HL-60 (cell line): ENCODE results near the gene PER1.

Source experiments
- DNase-seq, 2 experiments: peaks; one replicate each; pipeline ENCODE4 v3.0.0-alpha.2; 2010 to 2020; ENCODE audit warnings: low read depth in 1 of 2, low spot score in 1 of 2
- H3K27ac ChIP-seq: fragments of 250-450 bp; sonication (Bioruptor Pico); replicated peaks from 2 replicates; pipeline ENCODE4 v1.5.1; 2020; ENCODE audit warnings: mild to moderate bottlenecking, moderate library complexity
- H3K27me3 ChIP-seq: fragments of 250-450 bp; sonication (Bioruptor Pico); 2 replicates; pipeline ENCODE4 v1.5.1; 2021; ENCODE audit warnings: mild to moderate bottlenecking, moderate library complexity; ENCODE audit not compliant: insufficient read depth, poor library complexity, severe bottlenecking
- H3K4me3 ChIP-seq: replicated peaks from 2 replicates; pipeline ENCODE4 v1.5.1; 2011; ENCODE audit warnings: mild to moderate bottlenecking, control low read depth, low read length; ENCODE audit not compliant: insufficient read depth
- GABPA ChIP-seq: IDR thresholded peaks from 2 replicates; pipeline ENCODE4 v1.6.1; 2012; ENCODE audit warnings: low read depth
- POLR2AphosphoS5 ChIP-seq: IDR thresholded peaks from 2 replicates; pipeline ENCODE4 v1.6.1; 2012; ENCODE audit warnings: low read depth
- REST ChIP-seq: IDR thresholded peaks from 2 replicates; pipeline ENCODE4 v1.6.1; 2012; ENCODE audit warnings: low read depth; ENCODE audit not compliant: insufficient replicate concordance
- SPI1 ChIP-seq: IDR thresholded peaks from 2 replicates; pipeline ENCODE4 v1.6.1; 2012; ENCODE audit warnings: low read depth, mild to moderate bottlenecking, borderline replicate concordance
- TF ChIP-seq, protein P1 (sequence below): IDR thresholded peaks from one replicate; pipeline ENCODE4 v1.5.1; 2011; ENCODE audit warnings: low read length, control low read depth, inconsistent platforms; ENCODE audit not compliant: insufficient read depth

The PER1 gene

GRCh38 chr17:8187517-8188262, 35.5 kb upstream of the PER1 start:
- H3K27ac ChIP-seq, result peak overlapping the region; percentile 75
- peak; percentile 75 to 89 for DNase-seq
- peak overlapping the region; percentile 79 for H3K4me3 ChIP-seq
- TF ChIP-seq SPI1 (peak; percentile 16; the same call in 1 of the 2 replicates), POLR2AphosphoS5 (no peak)
- no peaks in the 10 kb centered on the region for H3K27me3 ChIP-seq

DNA sequence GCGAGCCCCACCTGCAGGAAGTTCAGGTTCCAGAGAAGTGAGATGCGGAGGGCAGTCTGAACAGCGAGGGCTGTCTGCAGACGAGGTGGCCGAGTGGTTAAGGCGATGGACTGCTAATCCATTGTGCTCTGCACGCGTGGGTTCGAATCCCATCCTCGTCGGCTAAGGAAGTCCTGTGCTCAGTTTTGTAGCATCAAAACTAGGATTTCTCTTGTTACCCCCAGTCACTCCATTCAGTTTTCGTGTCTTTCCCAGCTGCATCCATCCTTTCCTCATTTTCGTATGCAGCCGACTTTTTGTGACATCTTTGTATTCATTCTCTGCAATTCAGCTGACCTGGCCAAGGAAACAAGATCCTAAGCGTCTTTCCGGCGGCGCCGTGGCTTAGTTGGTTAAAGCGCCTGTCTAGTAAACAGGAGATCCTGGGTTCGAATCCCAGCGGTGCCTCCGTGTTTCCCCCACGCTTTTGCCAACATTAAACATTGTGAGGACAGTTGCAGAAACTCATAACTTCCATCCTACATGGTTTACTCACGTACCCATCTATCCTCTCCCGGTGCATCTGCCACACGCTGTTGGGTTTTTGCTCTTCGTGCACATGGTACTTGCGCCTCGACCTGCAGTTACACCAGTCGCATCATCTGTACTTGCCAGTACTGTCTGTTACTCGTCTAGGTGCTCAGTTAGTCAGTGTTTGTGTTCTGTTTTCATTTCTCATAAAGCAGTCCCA, 34.7 kb upstream of the PER1 start:
- peak; percentile 74 to 86 for DNase-seq
- H3K27ac ChIP-seq, result peak overlapping the region; percentile 75
- H3K4me3 ChIP-seq, result peak overlapping the region; percentile 79
- H3K27me3 ChIP-seq, result no peaks in the 10 kb centered on the region
- TF ChIP-seq GABPA (no peak), POLR2AphosphoS5 (no peak), SPI1 (no peak), REST (no peak)
- TF ChIP-seq, protein P1, sequence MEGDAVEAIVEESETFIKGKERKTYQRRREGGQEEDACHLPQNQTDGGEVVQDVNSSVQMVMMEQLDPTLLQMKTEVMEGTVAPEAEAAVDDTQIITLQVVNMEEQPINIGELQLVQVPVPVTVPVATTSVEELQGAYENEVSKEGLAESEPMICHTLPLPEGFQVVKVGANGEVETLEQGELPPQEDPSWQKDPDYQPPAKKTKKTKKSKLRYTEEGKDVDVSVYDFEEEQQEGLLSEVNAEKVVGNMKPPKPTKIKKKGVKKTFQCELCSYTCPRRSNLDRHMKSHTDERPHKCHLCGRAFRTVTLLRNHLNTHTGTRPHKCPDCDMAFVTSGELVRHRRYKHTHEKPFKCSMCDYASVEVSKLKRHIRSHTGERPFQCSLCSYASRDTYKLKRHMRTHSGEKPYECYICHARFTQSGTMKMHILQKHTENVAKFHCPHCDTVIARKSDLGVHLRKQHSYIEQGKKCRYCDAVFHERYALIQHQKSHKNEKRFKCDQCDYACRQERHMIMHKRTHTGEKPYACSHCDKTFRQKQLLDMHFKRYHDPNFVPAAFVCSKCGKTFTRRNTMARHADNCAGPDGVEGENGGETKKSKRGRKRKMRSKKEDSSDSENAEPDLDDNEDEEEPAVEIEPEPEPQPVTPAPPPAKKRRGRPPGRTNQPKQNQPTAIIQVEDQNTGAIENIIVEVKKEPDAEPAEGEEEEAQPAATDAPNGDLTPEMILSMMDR, result no peak

DNA sequence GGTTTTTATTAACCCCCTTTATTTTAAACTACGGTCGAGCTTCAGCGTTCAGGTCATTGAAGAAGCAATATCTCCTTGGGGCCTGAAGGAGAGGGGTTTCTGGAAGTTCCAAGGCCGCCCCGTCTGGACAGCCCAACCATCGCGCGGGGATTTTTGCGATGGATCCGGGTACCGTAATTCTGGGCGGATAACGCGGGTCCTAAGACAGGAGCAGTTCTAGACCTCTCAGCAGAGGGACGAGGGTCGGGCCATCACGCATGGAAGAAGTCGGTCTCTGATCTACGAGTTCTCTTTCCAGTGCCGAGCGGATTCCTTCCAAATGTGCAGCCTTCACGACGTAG, 34.2 kb upstream of the PER1 start:
- DNase-seq, result no peak
- Histone ChIP-seq H3K27ac (peak overlapping the region; percentile 61), H3K27me3 (no peaks in the 10 kb centered on the region), H3K4me3 (peak overlapping the region; percentile 79)
- TF ChIP-seq, protein P1, result no peak
- TF ChIP-seq POLR2AphosphoS5 (no peak), GABPA (no peak), SPI1 (no peak), REST (no peak)
